Measurements from ENCODE around the gene TSN.

DNA sequence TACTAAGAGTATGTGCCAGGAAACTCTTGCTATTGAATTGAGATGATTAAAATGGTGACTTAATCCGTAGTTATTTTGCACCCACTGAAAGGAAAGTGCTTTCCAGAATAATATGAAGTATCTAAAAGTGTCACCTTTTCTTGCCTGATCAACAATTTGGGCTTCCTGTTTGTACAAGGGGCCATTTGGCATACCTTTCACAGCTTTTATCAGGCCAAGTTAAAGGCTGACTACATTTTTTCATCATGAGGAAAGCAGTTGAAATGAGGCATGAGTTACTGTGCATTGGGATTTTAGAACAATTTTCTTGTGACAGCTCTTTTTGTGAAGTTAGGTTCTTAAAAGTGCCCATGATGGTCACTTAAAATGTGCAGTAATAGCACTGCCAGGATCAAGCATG lies 11.2 kb downstream of the TSN start:
- TF ChIP-seq RXRA (IDR thresholded peaks at IDR 0.05; ENCODE audit: borderline replicate concordance, low read depth) (no peak), FOXM1 (IDR thresholded peaks at IDR 0.05; ENCODE audit: low read depth) (no peak), GATA2 (CRISPR knock-in tag; IDR thresholded peaks at IDR 0.05) (no peak), CTCF (IDR thresholded peaks at IDR 0.05) (no peak), POLR2AphosphoS5 (IDR thresholded peaks at IDR 0.05; ENCODE audit: low read depth, low read length) (no peak), YY1 (IDR thresholded peaks at IDR 0.05; ENCODE audit: low read depth) (no peak), SMC3 (IDR thresholded peaks at IDR 0.05; ENCODE audit: low read depth, low read length) (no peak), SIN3A (IDR thresholded peaks at IDR 0.05; ENCODE audit: borderline replicate concordance, low read depth, low read length) (no peak), EP300 (IDR thresholded peaks at IDR 0.05; ENCODE audit: borderline replicate concordance in 1 of 2, low read depth in 1 of 2, low read length in 1 of 2) (no peak), TCF12 (IDR thresholded peaks at IDR 0.05) (no peak), USF1 (IDR thresholded peaks at IDR 0.05; ENCODE audit: borderline replicate concordance, low read depth) (no peak), GABPA (IDR thresholded peaks at IDR 0.05; ENCODE audit: low read depth) (no peak)
- TF ChIP-seq, protein P1, sequence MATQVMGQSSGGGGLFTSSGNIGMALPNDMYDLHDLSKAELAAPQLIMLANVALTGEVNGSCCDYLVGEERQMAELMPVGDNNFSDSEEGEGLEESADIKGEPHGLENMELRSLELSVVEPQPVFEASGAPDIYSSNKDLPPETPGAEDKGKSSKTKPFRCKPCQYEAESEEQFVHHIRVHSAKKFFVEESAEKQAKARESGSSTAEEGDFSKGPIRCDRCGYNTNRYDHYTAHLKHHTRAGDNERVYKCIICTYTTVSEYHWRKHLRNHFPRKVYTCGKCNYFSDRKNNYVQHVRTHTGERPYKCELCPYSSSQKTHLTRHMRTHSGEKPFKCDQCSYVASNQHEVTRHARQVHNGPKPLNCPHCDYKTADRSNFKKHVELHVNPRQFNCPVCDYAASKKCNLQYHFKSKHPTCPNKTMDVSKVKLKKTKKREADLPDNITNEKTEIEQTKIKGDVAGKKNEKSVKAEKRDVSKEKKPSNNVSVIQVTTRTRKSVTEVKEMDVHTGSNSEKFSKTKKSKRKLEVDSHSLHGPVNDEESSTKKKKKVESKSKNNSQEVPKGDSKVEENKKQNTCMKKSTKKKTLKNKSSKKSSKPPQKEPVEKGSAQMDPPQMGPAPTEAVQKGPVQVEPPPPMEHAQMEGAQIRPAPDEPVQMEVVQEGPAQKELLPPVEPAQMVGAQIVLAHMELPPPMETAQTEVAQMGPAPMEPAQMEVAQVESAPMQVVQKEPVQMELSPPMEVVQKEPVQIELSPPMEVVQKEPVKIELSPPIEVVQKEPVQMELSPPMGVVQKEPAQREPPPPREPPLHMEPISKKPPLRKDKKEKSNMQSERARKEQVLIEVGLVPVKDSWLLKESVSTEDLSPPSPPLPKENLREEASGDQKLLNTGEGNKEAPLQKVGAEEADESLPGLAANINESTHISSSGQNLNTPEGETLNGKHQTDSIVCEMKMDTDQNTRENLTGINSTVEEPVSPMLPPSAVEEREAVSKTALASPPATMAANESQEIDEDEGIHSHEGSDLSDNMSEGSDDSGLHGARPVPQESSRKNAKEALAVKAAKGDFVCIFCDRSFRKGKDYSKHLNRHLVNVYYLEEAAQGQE (IDR thresholded peaks at IDR 0.05; ENCODE audit: low read depth, low read length): no peak

Data from SK-N-SH (cell line).